Activated T-cell treated with anti-CD3 and anti-CD28 coated beads for 24 hours (primary cell): Measurements from ENCODE around the gene KCNIP4.
"Not testable (repeated sequence)": the region's sequence is repeated elsewhere in the genome, so short reads cannot be mapped to it uniquely, and the experiment has no call there.

ENCODE experiments used
- DNase-seq: peaks from one replicate; pipeline ENCODE4 v3.0.0-alpha.2; 2020; ENCODE audit warnings: low read depth

KCNIP4 gene

GRCh38 chr4:20752641-20753040 lies 1195.9 kb downstream of the KCNIP4 start:
- DNase-seq, result no peak

DNA sequence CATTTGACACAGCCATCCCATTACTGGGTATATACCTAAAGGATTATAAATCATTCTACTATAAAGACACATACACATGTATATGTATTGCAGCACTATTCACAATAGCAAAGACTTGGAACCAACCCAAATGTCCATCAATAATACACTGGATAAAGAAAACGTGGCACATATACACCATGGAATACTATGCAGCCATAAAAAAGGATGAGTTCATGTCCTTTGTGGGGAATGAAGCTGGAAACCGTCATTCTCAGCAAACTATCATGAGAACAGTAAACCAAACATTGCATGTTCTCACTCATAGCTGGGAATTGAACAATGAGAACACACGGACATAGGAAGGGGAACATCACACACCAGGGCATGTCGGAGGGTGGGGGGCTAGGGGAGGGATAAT lies 1202.6 kb downstream of the KCNIP4 start:
- DNase-seq, result not testable (repeated sequence)

- no peak for DNase-seq
Observed at GRCh38 chr4:20735931-20736330, 1212.6 kb downstream of the KCNIP4 start.

GRCh38 chr4:20724915-20725314 lies 1223.7 kb downstream of the KCNIP4 start:
- DNase-seq, result no peak

DNA sequence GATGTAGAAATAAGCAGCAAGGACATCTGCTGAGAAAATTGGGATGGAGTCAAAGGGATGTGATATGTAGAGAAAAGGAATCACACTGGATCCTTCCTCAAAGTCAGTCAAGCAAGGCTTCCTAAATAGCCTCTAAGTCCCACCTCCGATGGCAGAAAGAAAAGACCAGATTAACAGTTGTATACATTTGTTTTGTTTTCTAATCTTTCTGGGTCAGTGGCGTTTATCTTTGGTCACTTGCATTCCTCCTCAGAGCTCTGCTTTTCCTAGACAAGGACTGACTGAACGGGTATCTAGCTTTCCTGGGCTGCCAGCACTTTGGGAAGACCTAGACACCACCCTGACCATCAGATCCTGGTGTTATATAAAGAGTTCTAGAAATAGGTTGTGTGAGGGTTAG lies 1225.1 kb downstream of the KCNIP4 start:
- DNase-seq, result no peak

DNA sequence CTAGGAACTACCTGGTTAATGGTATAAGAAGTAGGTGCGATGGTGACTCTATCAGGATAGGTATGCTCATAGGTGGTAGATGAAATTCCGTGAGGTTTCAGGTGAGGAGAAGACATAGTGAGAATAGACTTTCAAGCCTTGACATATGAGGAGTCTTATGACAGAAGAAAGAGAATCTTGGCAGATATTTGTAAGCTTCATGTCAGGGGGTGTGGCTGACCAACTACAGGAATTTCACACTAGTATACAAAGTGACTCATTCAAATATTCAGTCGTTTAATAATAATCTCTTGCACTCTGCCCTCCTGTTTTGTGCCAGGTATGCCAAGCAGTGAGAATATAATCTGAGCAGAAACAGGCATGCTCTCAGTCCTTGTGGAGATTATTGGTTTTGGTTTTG lies 1225.6 kb downstream of the KCNIP4 start:
- no peak for DNase-seq

GRCh38 chr4:20711335-20711734 lies 1237.2 kb downstream of the KCNIP4 start:
- DNase-seq, result no peak

DNA sequence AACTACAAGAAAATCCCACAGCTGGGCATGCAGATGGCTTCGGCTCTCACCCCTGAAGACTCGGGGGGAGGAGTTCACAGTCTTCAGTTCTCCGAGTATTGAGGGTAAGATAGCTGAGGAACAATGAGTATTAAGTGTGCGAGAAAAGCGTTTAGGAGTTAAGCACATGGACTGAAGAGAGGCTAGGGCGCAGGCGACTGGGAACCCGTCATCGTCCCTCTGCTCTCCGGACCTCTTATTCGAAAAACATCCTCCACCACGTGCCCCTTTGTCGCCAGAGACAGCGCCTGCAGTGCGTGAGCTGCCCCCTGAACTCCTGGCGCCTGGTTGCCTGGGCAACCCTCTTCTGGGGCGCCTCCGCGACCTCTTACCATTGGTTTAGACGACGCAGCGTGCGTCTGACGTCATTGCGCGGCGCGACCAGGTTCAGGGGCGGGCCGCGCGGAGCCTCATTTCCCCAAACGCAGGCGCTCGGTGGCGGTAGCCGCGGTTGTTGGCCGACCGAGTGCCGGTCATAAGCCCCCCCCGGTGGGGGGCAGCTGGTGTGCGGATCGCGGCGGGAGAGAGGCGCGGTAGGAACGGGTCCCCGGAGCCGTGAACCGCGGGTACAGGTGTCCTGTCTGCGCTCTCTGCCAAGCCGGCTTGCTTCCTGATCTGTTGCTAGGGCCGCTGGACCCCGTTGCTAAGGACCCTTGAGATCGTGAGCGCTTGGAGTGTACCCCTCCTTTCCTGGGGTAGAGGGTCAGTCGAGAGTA lies 1248.4 kb downstream of the KCNIP4 start, which contains the start of gene PACRGL:
Gene PACRGL (plus strand): TSS at position 452 of the 755 bp plus-strand sequence. CDS start 4,024 bp downstream, outside the sequence.
- peak; percentile 88 for DNase-seq

- no peak for DNase-seq
Observed at GRCh38 chr4:20698820-20699219, 1249.8 kb downstream of the KCNIP4 start.

DNA sequence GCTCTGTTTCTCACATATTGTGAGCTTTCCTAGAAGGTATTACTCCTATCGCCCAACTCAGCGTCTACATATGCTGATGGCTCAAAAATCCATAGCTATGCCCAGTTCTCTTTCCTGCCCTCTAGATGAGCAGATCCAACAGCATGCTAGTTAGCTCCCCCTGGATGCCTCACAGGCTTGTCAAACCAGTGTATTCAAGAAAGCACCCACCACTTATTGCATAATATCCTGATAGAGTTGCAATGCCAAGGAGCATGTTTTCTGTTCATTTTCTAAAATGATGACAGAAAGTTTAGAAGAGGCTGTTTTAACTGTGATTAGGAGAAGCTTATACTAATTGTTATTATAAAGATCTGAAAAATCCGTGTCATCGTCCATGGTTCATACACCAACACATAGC lies 1250.2 kb downstream of the KCNIP4 start:
- no peak for DNase-seq

DNA sequence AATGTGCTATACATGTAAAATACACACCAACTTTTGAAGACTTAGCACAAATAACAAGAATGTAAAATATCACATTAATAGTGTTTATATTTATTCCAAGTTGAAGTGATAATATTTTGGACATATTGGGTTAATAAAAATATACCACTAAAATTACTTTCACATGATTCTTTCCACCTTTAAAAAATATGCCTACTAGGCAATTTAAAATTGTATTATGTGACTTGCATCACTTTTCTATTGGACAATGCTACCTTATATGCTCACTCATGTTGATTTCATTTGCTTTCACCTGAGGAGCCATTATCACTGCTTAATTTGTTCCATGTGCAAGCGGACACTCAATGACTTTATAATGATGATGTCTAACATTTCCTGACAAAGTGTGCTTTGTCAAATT lies 1251.8 kb downstream of the KCNIP4 start:
- DNase-seq, result no peak

GRCh38 chr4:20687864-20688263 lies 1260.7 kb downstream of the KCNIP4 start:
- no peak for DNase-seq

DNA sequence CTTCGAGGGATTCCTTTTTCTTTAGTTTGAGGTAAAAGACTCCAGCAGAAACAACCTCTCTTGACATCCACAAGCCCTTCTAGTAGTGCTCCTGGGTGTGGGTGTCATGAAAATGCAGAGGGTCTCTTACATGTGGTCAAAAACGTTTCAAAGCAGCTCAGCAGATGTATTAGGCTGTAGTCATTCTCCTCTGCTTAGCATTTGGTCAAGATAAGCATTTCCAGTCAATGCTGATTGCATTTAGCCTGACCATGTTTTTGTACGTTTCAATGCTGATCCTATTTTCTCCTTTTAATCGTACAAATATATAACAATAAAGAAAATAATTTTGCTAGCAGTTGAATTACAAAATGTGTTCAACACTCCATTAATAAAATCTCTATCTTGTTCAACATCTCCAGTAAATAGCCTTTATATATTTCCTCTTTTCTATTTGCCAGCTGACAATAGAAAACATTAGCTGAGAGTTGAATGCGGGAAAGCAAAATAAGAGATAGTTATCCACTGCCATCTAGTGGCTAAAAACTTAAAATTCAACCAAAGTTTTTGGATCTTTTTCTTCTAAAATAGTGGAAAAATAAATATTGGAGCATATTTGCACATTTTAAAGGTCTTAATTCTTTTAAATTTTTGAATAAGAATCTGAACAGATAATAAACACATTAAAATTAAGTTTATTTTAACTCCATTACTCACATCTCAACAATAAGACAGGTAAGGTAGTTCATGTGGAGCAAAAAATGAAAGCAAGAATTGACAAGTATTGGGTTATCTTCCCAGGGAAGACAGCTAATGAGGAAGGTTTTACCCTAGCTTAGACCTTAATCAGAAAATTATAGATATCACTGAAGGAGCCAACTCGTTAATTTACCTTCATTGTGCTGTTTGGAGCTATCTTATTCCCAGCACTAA lies 1263.5 kb downstream of the KCNIP4 start:
- DNase-seq, result no peak

DNA sequence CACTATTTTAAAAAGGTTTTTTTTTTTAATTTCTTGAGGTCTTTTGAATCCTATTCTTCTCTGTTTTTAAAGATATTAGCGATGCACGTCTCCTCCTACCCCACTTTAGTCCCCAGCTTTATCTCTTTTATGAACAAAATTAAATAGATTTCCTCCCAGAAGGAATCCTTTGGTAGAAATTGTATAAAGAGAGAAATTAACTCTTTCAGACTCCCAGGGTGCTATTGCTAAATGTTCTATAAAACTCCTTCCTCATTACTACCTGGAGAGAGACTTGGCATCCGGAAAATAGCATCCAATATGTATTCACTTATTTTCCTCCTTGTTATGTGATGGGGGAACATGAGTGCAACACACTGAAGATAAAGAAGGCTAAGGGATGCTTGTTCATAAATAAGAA lies 1264.8 kb downstream of the KCNIP4 start:
- DNase-seq, result no peak

DNA sequence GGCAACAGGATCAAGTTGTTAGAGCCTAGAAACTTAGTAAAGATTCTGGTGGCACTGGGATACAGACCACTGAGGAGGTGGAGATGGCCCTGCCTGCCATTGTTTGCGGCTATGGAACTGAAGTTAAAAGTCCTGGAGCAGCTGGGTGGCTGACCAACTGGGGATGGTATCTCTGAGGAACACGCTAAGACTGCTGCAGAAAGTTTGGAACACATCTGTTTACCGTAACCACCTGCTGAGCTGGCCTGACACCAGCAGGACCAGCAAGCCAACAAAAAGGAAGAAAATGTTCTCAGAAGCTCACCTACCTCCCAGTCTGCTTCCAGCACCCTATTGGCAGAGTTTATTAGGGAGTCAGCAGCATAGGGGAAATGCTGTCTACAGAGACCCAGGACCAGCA lies 1265.7 kb downstream of the KCNIP4 start:
- no peak for DNase-seq

DNA sequence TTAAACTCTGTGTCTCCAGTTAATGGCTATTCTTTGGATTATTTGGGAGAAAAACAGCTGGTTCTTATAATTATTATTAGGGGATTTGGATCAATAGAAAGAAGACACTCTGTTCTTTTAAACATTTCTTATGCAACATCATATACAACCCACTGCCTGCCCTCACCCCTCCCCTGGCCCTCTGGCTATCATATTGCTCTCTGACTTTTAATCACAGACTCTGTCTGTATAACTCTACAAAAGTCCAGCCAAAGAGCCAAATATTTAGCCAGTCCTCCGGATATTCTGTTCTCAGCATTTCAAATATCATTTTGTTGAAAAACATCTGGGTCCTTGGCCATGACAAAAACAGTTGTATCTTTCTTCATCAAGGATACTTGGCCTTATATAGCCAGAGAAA lies 1267.3 kb downstream of the KCNIP4 start:
- DNase-seq, result no peak

DNA sequence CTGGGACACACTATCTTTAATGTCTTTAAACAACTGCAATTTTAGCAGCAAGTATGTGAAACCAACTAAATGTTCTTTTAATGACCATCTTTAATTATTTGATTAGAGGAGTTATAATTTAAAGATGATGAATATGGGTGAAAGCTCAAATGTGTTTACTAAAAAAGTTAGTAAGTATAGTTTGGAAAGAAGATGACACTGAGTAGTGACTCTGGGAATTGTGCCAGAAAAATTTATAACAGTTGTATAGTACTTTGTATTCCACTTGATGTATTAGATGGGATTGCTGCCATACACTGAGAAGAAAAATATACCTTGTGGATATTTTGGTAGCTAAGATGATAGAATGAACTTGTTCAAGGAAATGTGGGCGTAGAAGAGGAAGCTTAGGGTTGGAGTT lies 1267.8 kb downstream of the KCNIP4 start:
- no peak for DNase-seq

DNA sequence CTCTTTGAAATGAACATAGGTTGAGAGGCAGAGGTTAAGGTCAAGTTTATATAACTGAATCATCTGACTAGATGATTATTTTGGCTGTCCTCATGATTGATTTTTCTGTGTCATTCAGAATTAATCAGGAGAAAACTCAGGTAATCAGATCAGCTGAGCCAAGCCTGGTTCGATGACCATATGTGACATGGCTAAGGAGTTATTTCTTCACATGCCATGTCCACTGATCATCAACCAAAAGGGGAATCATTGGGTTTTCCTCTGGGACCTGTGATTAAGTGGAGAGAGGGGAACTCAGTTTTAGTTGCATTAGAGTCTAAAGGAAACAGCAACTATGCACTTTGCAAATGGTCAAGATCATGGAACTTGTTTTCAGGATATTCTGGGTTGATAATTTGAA lies 1268.6 kb downstream of the KCNIP4 start:
- no peak for DNase-seq
